GM12878 (cell line): Measurements from ENCODE around the gene HTR3A.

Experiments used
- CBX3 ChIP-seq: fragments of 200-600 bp; sonication (generic); IDR thresholded peaks from 2 replicates; pipeline ENCODE4 v1.6.1; 2016; ENCODE audit warnings: low read depth, borderline replicate concordance
- CTCF ChIP-seq, 3 experiments: IDR thresholded peaks in 2 of 3; conservative IDR thresholded peaks in 1 of 3; 2 replicates each; pipeline ENCODE4 v1.5.1; 2011; ENCODE audit warnings: low read depth in 3 of 3, low read length in 3 of 3, mild to moderate bottlenecking in 3 of 3, control low read depth in 2 of 3, moderate library complexity in 2 of 3, inconsistent platforms in 1 of 3, mixed read lengths in 1 of 3; ENCODE audit not compliant: control insufficient read depth in 2 of 3, insufficient read depth in 1 of 3; ENCODE audit errors: extremely low read depth in 1 of 3
- FOXK2 ChIP-seq: fragments of 450-650 bp; IDR thresholded peaks from 2 replicates; pipeline ENCODE4 v1.6.1; 2017; ENCODE audit warnings: mild to moderate bottlenecking, moderate library complexity
- JUND ChIP-seq: IDR thresholded peaks from 2 replicates; pipeline ENCODE4 v1.6.1; 2012; ENCODE audit warnings: low read depth, mild to moderate bottlenecking, low read length, improper control_type of control experiment, moderate library complexity
- MAX ChIP-seq: IDR thresholded peaks from 2 replicates; pipeline ENCODE4 v1.6.1; 2012; ENCODE audit warnings: low read depth, low read length, improper control_type of control experiment
- NFXL1 ChIP-seq: fragments of 450-650 bp; IDR thresholded peaks from 2 replicates; pipeline ENCODE4 v1.6.1; 2017; ENCODE audit warnings: antibody characterized with exemption, mild to moderate bottlenecking, borderline replicate concordance
- POLR2A ChIP-seq: IDR thresholded peaks from 2 replicates; pipeline ENCODE4 v1.6.1; 2011; ENCODE audit warnings: low read depth, mild to moderate bottlenecking, low read length
- RELA ChIP-seq: fragments of 450-650 bp; IDR thresholded peaks from 2 replicates; pipeline ENCODE4 v1.8.0; 2014; ENCODE audit warnings: borderline replicate concordance; ENCODE audit not compliant: partially characterized antibody
- REST ChIP-seq: IDR thresholded peaks from 2 replicates; pipeline ENCODE4 v1.6.1; 2012; ENCODE audit warnings: mild to moderate bottlenecking, low read depth, low read length
- RFX5 ChIP-seq: IDR thresholded peaks from 2 replicates; pipeline ENCODE4 v1.6.1; 2011; ENCODE audit warnings: low read depth, low read length, improper control_type of control experiment
- SMAD1 ChIP-seq: fragments of 450-650 bp; IDR thresholded peaks from 2 replicates; pipeline ENCODE4 v1.6.1; 2018; ENCODE audit warnings: mild to moderate bottlenecking, low read depth; ENCODE audit not compliant: partially characterized antibody
- SPI1 ChIP-seq: IDR thresholded peaks from 2 replicates; pipeline ENCODE4 v1.6.1; 2011; ENCODE audit warnings: low read depth, mild to moderate bottlenecking, low read length, moderate library complexity, borderline replicate concordance; ENCODE audit not compliant: insufficient read depth
- ZNF274 ChIP-seq: IDR thresholded peaks from one replicate; pipeline ENCODE4 v1.8.0; 2011; ENCODE audit not compliant: insufficient read length, insufficient read depth
- ZNF687 ChIP-seq: fragments of 450-650 bp; IDR thresholded peaks from 2 replicates; pipeline ENCODE4 v1.6.1; 2017; ENCODE audit warnings: mild to moderate bottlenecking, moderate library complexity

- no peak for TF ChIP-seq REST
- TF ChIP-seq NFXL1 = no peak
- no peak for TF ChIP-seq JUND
- no peak for TF ChIP-seq MAX
- TF ChIP-seq RFX5 = no peak
- TF ChIP-seq SPI1 = no peak
- no peak for TF ChIP-seq CTCF (IDR thresholded peaks at IDR 0.05 in 2 of 3, conservative IDR thresholded peaks at IDR 0.05 in 1 of 3; ENCODE audit: control insufficient read depth in 2 of 3, extremely low read depth in 1 of 3, insufficient read depth in 1 of 3, low read depth in 3 of 3, low read length in 3 of 3)
- no peak for TF ChIP-seq CBX3
- TF ChIP-seq FOXK2 = no peak
- no peak for TF ChIP-seq POLR2A
- TF ChIP-seq RELA = no peak
- TF ChIP-seq ZNF687 = no peak
- no peak for TF ChIP-seq ZNF274
- no peak for TF ChIP-seq SMAD1
These were observed 9.9 kb downstream of the HTR3A start for GRCh38 chr11:113984781-113985180.
